Mucosa of descending colon (tissue), 3 donors: ENCODE data around the gene AXIN2. TPM values are rescaled to one million over a fixed set of nuclear protein-coding genes. Genes with fewer than 3 reads are reported as not detected.

ENCODE experiments used
- ATAC-seq: fragments of 200-7000 bp; cut with Tn5 transposase; one replicate; pipeline ENCODE4 v1.9.1; 2020; ENCODE audit warnings: mild to moderate bottlenecking, moderate library complexity
- DNase-seq, 3 donors: peaks; one replicate each; pipeline ENCODE4 v3.0.0-alpha.2; 2020
- H3K36me3 ChIP-seq: fragments of 200-600 bp; one replicate; pipeline ENCODE4 v1.8.0; 2021; ENCODE audit warnings: low read depth, mild to moderate bottlenecking
- H3K4me1 ChIP-seq: fragments of 200-600 bp; one replicate; pipeline ENCODE4 v1.8.0; 2021; ENCODE audit warnings: low read depth, mild to moderate bottlenecking
- H3K4me3 ChIP-seq: fragments of 200-600 bp; one replicate; pipeline ENCODE4 v1.8.0; 2021; ENCODE audit warnings: mild to moderate bottlenecking
- H3K9me3 ChIP-seq: fragments of 200-600 bp; one replicate; pipeline ENCODE4 v1.8.0; 2021; ENCODE audit warnings: mild to moderate bottlenecking
- CTCF ChIP-seq: fragments of 200-600 bp; IDR thresholded peaks from one replicate; pipeline ENCODE4 v1.8.0; 2022; ENCODE audit warnings: antibody characterized with exemption, mild to moderate bottlenecking
- intact Hi-C, 2 donors: fragments of 100-400 bp; cut with DNase I in 1 of 2; cut with micrococcal nuclease in 1 of 2; formaldehyde crosslinking; loops; one replicate each; pipeline versions ENCODE4 v1.11.0 to v1.11.1; 2022; cut with DNase I, micrococcal nuclease
- total RNA-seq, 3 donors: library from RNA; stranded (reverse); fragmentation: NEBNext Ultra II Directional in 2 of 3; extraction: Animal tissue kit (Norgen Biotek cat#: 25700) in 2 of 3; gene quantifications; one replicate each; pipeline versions ENCODE4 v1.2.1 to v1.2.4, GENCODE V29; 2021 to 2023
- donor health status: DM: no; HTN: no; CAD: no; lungs with moderate emphysema.
- donor health status: DM: no; HTN: no; CAD: no.
- donor health status: DM: no; HTN: yes; CAD: no.

The AXIN2 gene
- total RNA-seq, 3 donors from 2014 or later: 27.6 to 63.3 (median 39.3) TPM

GRCh38 chr17:65482201-65482600, 79.2 kb downstream of the AXIN2 start:
- Histone ChIP-seq H3K4me1 (no peaks in the 10 kb centered on the region), H3K4me3 (no peak overlapping the region), H3K36me3 (no peaks in the 10 kb centered on the region), H3K9me3 (no peaks in the 10 kb centered on the region)
- TF ChIP-seq CTCF: no peak
- intact Hi-C loops: no loop called here
- ATAC-seq: no peak
- DNase-seq: no peak

- no peak for TF ChIP-seq CTCF
- Histone ChIP-seq H3K4me3 (no peak overlapping the region), H3K9me3 (no peaks in the 10 kb centered on the region), H3K36me3 (no peaks in the 10 kb centered on the region), H3K4me1 (no peaks in the 10 kb centered on the region)
- DNase-seq: no peak
- intact Hi-C loops: no loop called here
- ATAC-seq: no peak
Measured at GRCh38 chr17:65479282-65479681, 82.2 kb downstream of the AXIN2 start.
